K562 (cell line): ENCODE measurements around the gene CAMK2D. TPM values are rescaled to one million over a fixed set of nuclear protein-coding genes. Genes with fewer than 3 reads are reported as not detected.

Source experiments
- ATAC-seq: fragments of 200-7000 bp; cut with Tn5 transposase; 3 replicates; pipeline ENCODE4 v1.9.1; 2020; ENCODE audit warnings: moderate library complexity
- BruUV-seq: library from RNA; stranded (reverse); fragments of 400-500 nt; replicated peaks from 2 replicates; lab custom pipeline; 2021; lab: Mats Ljungman, UMichigan
- CTCF ChIA-PET: fragments of 300-600 bp; formaldehyde crosslinking; extraction: SDS; loops from one replicate; lab custom pipeline; 2021; ENCODE audit warnings: low intra/inter-chr PET ratio; lab: Yijun Ruan, JAX
- POLR2A ChIA-PET: fragments of 300-600, 350-650 bp; sonication (Branson Sonifier 250); formaldehyde crosslinking; extraction: SDS; loops from one replicate; lab custom pipeline; 2021; ENCODE audit warnings: antibody characterized with exemption, inconsistent platforms; lab: Yijun Ruan, JAX
- DNase-seq, 4 experiments: peaks; one replicate each; pipeline versions ENCODE4 v3.0.0 to v3.0.0-alpha.2; 2011 to 2018; ENCODE audit warnings: low spot score in 3 of 4, mixed read lengths in 3 of 4; ENCODE audit errors: extremely low read depth in 1 of 4
- FAIRE-seq: peaks from 2 replicates; lab custom pipeline; 2011; peaks lifted over from hg19 to GRCh38; lab: Jason Lieb, UNC
- H2AFZ ChIP-seq: 2 replicates; pipeline ENCODE4 v1.6.0; 2011; ENCODE audit warnings: low read depth, low read length, control low read depth, inconsistent platforms
- H3K27ac ChIP-seq: fragments of 200-600 bp; 3 replicates; pipeline ENCODE4 v1.8.0; 2011; ENCODE audit warnings: low read depth, mild to moderate bottlenecking, control low read depth, inconsistent platforms, low read length, moderate library complexity, mixed read lengths; ENCODE audit errors: extremely low read depth
- H3K27me3 ChIP-seq, 2 experiments: fragments of 300-600 bp in 1 of 2; 2 replicates in 1 of 2; 3 replicates in 1 of 2; pipeline versions ENCODE4 v1.6.0 to v1.8.0; 2011; ENCODE audit warnings: inconsistent platforms in 2 of 2, low read length in 2 of 2, mild to moderate bottlenecking in 1 of 2, mixed read lengths in 1 of 2, moderate library complexity in 1 of 2; ENCODE audit not compliant: control insufficient read depth in 2 of 2, insufficient read depth in 2 of 2
- H3K36me3 ChIP-seq: fragments of 300-600 bp; 3 replicates; pipeline ENCODE4 v1.8.0; 2011; ENCODE audit warnings: mild to moderate bottlenecking, low read length, inconsistent platforms; ENCODE audit not compliant: control insufficient read depth, insufficient read depth
- H3K4me1 ChIP-seq, 2 experiments: fragments of 200-600 bp in 1 of 2; replicated peaks in 1 of 2; 2 replicates in 1 of 2; 3 replicates in 1 of 2; pipeline versions ENCODE4 v1.5.1 to v1.8.0; 2011; ENCODE audit warnings: inconsistent platforms in 2 of 2, low read length in 2 of 2, mild to moderate bottlenecking in 1 of 2, mixed read lengths in 1 of 2, moderate library complexity in 1 of 2; ENCODE audit not compliant: control insufficient read depth in 2 of 2, insufficient read depth in 2 of 2
- H3K4me2 ChIP-seq: 2 replicates; pipeline ENCODE4 v1.6.1; 2011; ENCODE audit warnings: low read length, control low read depth, inconsistent platforms, mixed read lengths; ENCODE audit not compliant: insufficient read depth
- H3K4me3 ChIP-seq: fragments of 200-600 bp; sonication (generic), shearing (Covaris generic); 2 replicates; pipeline ENCODE4 v1.5.1; 2016; ENCODE audit warnings: control low read depth, inconsistent platforms
- H3K79me2 ChIP-seq: fragments of 200-600 bp; 3 replicates; pipeline ENCODE4 v1.8.0; 2011; ENCODE audit warnings: low read length, inconsistent platforms; ENCODE audit not compliant: control insufficient read depth, insufficient read depth
- H3K9ac ChIP-seq, 2 experiments: 2 replicates each; pipeline versions ENCODE4 v1.6.0 to v1.6.1; 2011; ENCODE audit warnings: low read depth in 2 of 2, low read length in 2 of 2, control low read depth in 1 of 2, inconsistent platforms in 1 of 2, mild to moderate bottlenecking in 1 of 2, mixed read lengths in 1 of 2; ENCODE audit not compliant: insufficient read depth in 1 of 2
- H3K9me1 ChIP-seq: one replicate; pipeline ENCODE4 v1.6.0; 2011; ENCODE audit warnings: inconsistent platforms, mild to moderate bottlenecking, low read length, moderate library complexity; ENCODE audit not compliant: control insufficient read depth, insufficient read depth
- H3K9me3 ChIP-seq: replicated peaks from 2 replicates; pipeline ENCODE4 v1.5.1; 2011; ENCODE audit warnings: low read depth, low read length, inconsistent platforms; ENCODE audit not compliant: control insufficient read depth, insufficient read depth
- H4K20me1 ChIP-seq: replicated peaks from 2 replicates; pipeline ENCODE4 v1.6.1; 2011; ENCODE audit warnings: low read length, inconsistent platforms, mixed read lengths; ENCODE audit not compliant: control insufficient read depth, insufficient read depth
- BRF1 ChIP-seq: IDR thresholded peaks from 3 replicates; pipeline ENCODE4 v1.6.1; 2011; ENCODE audit warnings: borderline replicate concordance, mild to moderate bottlenecking; ENCODE audit not compliant: insufficient read length; ENCODE audit errors: extremely low read depth
- CBX3 ChIP-seq, 2 experiments: IDR thresholded peaks; 1 replicate in 1 of 2; 2 replicates in 1 of 2; pipeline ENCODE4 v1.6.1; 2012; ENCODE audit warnings: inconsistent platforms in 2 of 2, low read length in 2 of 2, borderline replicate concordance in 1 of 2, control low read depth in 1 of 2
- FOXA3 ChIP-seq, 2 experiments: fragments of 450-650 bp in 1 of 2; sonication (generic) in 1 of 2; formaldehyde crosslinking; IDR thresholded peaks in 1 of 2; conservative IDR thresholded peaks in 1 of 2; 2 replicates each; pipeline versions ENCODE4 v1.4.0 to v1.8.0; 2020 to 2022; ENCODE audit warnings: mild to moderate bottlenecking in 2 of 2, missing genetic modification reagents in 1 of 2
- NELFE ChIP-seq: IDR thresholded peaks from 2 replicates; pipeline ENCODE4 v1.6.1; 2011; ENCODE audit warnings: mild to moderate bottlenecking; ENCODE audit not compliant: insufficient read depth, insufficient read length
- SIN3B ChIP-seq: fragments of 450-650 bp; IDR thresholded peaks from 2 replicates; pipeline ENCODE4 v1.6.1; 2017; ENCODE audit warnings: low read depth, mild to moderate bottlenecking, moderate library complexity
- SNIP1 ChIP-seq: fragments of 450-650 bp; IDR thresholded peaks from 2 replicates; pipeline ENCODE4 v1.7.1; 2017; ENCODE audit warnings: low read depth, mild to moderate bottlenecking
- THRAP3 ChIP-seq: fragments of 450-650 bp; IDR thresholded peaks from 2 replicates; pipeline ENCODE4 v1.6.1; 2016; ENCODE audit warnings: mild to moderate bottlenecking, inconsistent platforms, borderline replicate concordance
- YY1 ChIP-seq, 3 experiments: IDR thresholded peaks; 2 replicates each; pipeline ENCODE4 v1.6.1; 2011; ENCODE audit warnings: low read length in 2 of 3, mild to moderate bottlenecking in 2 of 3, moderate library complexity in 2 of 3, borderline replicate concordance in 1 of 3, control low read depth in 1 of 3, low read depth in 1 of 3; ENCODE audit not compliant: insufficient read depth in 3 of 3, insufficient replicate concordance in 2 of 3, control insufficient read depth in 1 of 3, insufficient read length in 1 of 3; ENCODE audit errors: extremely low read depth in 1 of 3
- ZNF778 ChIP-seq: fragments of 450-650 bp; formaldehyde crosslinking; IDR thresholded peaks from 2 replicates; pipeline ENCODE4 v1.4.0; 2020; ENCODE audit warnings: mild to moderate bottlenecking, moderate library complexity
- WGBS: fragments of 100-300 bp; shearing (Covaris generic); methylation state at CpG from one replicate; pipeline ENCODE4 v1.1.6; 2016; ENCODE audit warnings: low coverage, mixed read lengths; ENCODE audit not compliant: insufficient coverage; ENCODE audit errors: missing lambda C conversion rate; 5-methylcytosine and 5-hydroxymethylcytosine counted together
- in situ Hi-C: fragments of 300-500 bp; cut with MboI; formaldehyde crosslinking; loops from 4 replicates; pipeline ENCODE4 v1.15.0; 2018; ENCODE audit warnings: inconsistent platforms, mixed read lengths
- intact Hi-C: fragments of 100-400 bp; cut with micrococcal nuclease; formaldehyde crosslinking; loops from 2 replicates; pipeline ENCODE4 v1.14.2; 2022
- polyA plus RNA-seq, 8 experiments: library from polyadenylated mRNA; depleted of rRNA in 4 of 8; stranded (reverse) in 5 of 8; unstranded in 3 of 8; fragments of >200 nt; fragmentation: Nextera tagmentation in 2 of 8; fragmentation: Illumina TruSeq in 1 of 8; extraction: Ambion mirVana in 2 of 8; extraction: Trizol in 1 of 8; gene quantifications; 2 replicates each; pipeline versions ENCODE4 v1.2.1 to v1.2.3, GENCODE V29; 2011 to 2014; ENCODE audit warnings: inconsistent platforms in 1 of 8, missing spikeins in 1 of 8
- total RNA-seq, 7 experiments: library from RNA; depleted of rRNA in 6 of 7; stranded (reverse); fragments of >200 nt in 6 of 7; fragmentation: Illumina TruSeq in 2 of 7; extraction: Trizol in 2 of 7; gene quantifications; 2 replicates each; pipeline versions ENCODE4 v1.2.1 to v1.2.3, GENCODE V29; 2011 to 2021; ENCODE audit warnings: low replicate concordance in 1 of 7
- TF ChIP-seq, protein P1 (sequence below): fragments of 250-450 bp; sonication (Bioruptor Pico); IDR thresholded peaks from 2 replicates; pipeline ENCODE4 v1.5.0; 2021; ENCODE audit warnings: mild to moderate bottlenecking, moderate library complexity
- TF ChIP-seq, protein P2 (sequence below): fragments of 250-450 bp; sonication (Bioruptor Pico); IDR thresholded peaks from 2 replicates; pipeline ENCODE4 v1.8.0; 2022; ENCODE audit warnings: moderate library complexity, mild to moderate bottlenecking, inconsistent platforms
- TF ChIP-seq, protein P3 (sequence below): fragments of 200-800 bp; sonication (Bioruptor generic); IDR thresholded peaks from 2 replicates; pipeline ENCODE4 v1.6.1; 2017; ENCODE audit warnings: missing genetic modification characterization, missing compliant biosample characterization
- TF ChIP-seq, protein P4 (sequence below): fragments of 450-650 bp; formaldehyde crosslinking; IDR thresholded peaks from 2 replicates; pipeline ENCODE4 v1.4.0; 2022; ENCODE audit warnings: missing genetic modification characterization

The CAMK2D gene
- total and polyA plus RNA-seq, 9 of the 15 experiments (the other 6 are each of a cell fraction or from before 2014, with no cell fraction given): 0.01 to 0.33 (median 0.04) TPM; not detected in 2

DNA sequence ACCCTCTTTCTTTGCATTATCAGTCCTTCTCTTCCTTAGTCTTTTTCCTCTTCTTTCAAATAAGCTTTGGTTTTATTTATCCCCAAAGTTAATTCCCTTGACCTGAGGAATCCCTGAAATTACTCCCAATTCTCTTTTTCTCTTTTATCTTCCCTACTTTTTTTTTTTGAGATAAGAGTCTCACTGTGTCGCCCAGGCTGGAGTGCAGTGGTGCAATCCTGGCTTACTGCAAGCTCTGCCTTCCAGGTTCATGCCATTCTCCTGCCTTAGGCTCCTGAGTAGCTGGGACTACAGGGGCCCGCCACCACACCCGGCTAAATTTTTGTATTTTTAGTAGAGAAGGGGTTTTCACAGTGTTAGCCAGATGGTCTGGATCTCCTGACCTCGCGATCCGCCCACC, 17.8 kb downstream of the CAMK2D start (continued):
- TF ChIP-seq, protein P1, sequence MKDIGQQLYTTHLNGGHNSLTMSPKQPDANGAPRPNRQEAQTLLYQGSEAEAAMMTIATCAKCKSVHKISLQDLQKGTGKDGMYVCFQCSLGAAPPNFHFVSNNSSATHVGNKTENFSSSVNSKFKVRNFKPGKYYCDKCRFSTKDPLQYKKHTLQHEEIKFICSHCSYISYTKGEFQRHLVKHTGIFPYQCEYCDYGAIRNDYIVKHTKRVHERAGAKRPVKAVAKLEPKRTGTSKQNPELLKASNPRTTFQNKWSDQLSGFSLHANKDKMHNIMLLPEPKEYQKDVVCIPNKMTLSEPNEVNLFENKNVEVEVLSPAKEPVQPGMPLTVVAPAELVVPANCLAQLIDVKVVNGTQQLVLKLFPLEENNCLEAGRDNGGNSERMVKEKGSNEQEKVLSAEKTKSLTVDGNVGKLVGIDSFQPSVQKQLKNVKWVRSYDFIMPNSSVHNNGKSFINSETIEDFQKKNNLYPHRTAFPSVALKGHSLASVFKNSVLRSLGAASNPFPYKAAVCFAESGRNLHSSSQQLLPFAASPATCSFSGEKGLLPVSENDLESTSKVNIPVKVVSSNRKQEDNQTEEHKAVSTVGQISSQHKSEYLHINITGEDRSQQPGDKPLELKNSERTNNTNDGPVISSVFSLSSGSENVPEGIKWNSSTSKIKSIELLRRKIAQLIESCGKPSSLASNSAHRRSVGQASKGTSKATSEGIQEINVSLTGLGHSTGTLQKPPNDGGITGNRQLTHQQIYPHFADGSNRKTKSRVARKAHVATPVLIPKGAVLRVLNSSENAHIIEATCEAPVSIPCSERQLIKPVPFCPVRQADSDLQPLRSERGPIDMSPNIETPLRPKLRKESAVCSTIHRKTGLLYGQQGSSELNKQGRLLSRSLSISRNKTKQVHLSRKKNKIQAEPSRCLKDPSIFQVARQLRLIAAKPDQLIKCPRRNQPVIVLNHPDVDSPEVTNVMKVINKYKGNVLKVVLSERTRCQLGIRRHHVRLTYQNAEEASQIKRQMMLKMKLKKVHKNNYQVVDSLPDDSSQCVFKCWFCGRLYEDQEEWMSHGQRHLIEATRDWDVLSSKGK (CRISPR knock-in tag): no peak
- no peak for TF ChIP-seq NELFE

DNA sequence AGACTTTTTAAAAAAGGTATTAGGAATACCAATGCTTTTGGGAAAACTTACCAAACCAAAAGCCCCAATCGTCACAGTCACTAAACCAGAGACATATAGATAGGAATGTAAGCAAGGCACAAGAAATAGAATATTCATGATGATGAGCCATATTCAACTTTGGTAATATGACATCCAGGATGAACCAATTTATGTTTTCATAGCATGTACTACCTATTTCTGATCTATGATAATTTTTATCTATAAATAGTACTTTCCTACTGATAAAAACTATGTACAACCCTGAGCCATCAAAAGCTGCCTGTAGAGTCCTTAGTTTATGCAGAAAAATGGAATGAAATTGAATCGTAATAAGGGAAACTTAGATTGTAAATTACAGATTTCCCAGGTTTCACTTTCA, 18.9 kb downstream of the CAMK2D start:
- no peak overlapping the region for H3K4me2 ChIP-seq
- H3K79me2 ChIP-seq: no peaks in the 10 kb centered on the region
- FAIRE-seq: no peak
- no peak overlapping the region for H3K4me3 ChIP-seq
- intact Hi-C loops: no loop called here
- H3K9me1 ChIP-seq: no peaks in the 10 kb centered on the region
- no peaks in the 10 kb centered on the region for H3K27me3 ChIP-seq
- ChIA-PET POLR2A (no interaction called here), CTCF (no interaction called here)
- 0% methylated on average over 2 of the region's 2 CpGs for WGBS
- H3K27ac ChIP-seq: no peak overlapping the region
- no peaks in the 10 kb centered on the region for H3K4me1 ChIP-seq
- in situ Hi-C loops: no loop called here
- ATAC-seq: no peak
- no peak for DNase-seq
- no peaks in the 10 kb centered on the region for H4K20me1 ChIP-seq
- no TSS peak for BruUV-seq
- no peak overlapping the region for H2AFZ ChIP-seq
- H3K36me3 ChIP-seq: no peaks in the 10 kb centered on the region
- no peak overlapping the region for H3K9ac ChIP-seq
- TF ChIP-seq, protein P2, sequence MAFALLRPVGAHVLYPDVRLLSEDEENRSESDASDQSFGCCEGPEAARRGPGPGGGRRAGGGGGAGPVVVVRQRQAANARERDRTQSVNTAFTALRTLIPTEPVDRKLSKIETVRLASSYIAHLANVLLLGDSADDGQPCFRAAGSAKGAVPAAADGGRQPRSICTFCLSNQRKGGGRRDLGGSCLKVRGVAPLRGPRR: no peak
- no peak for TF ChIP-seq THRAP3
- TF ChIP-seq ZNF778 (CRISPR knock-in tag): no peak
- TF ChIP-seq, protein P3, sequence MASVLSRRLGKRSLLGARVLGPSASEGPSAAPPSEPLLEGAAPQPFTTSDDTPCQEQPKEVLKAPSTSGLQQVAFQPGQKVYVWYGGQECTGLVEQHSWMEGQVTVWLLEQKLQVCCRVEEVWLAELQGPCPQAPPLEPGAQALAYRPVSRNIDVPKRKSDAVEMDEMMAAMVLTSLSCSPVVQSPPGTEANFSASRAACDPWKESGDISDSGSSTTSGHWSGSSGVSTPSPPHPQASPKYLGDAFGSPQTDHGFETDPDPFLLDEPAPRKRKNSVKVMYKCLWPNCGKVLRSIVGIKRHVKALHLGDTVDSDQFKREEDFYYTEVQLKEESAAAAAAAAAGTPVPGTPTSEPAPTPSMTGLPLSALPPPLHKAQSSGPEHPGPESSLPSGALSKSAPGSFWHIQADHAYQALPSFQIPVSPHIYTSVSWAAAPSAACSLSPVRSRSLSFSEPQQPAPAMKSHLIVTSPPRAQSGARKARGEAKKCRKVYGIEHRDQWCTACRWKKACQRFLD (CRISPR knock-in tag): no peak
- TF ChIP-seq YY1 (IDR thresholded peaks at IDR 0.05; ENCODE audit: borderline replicate concordance in 1 of 3, control insufficient read depth in 1 of 3, extremely low read depth in 1 of 3, insufficient read depth in 3 of 3, insufficient read length in 1 of 3, insufficient replicate concordance in 2 of 3, low read depth in 1 of 3, low read length in 2 of 3): no peak
- TF ChIP-seq SNIP1: no peak
- no peak for TF ChIP-seq BRF1
- TF ChIP-seq, protein P4, sequence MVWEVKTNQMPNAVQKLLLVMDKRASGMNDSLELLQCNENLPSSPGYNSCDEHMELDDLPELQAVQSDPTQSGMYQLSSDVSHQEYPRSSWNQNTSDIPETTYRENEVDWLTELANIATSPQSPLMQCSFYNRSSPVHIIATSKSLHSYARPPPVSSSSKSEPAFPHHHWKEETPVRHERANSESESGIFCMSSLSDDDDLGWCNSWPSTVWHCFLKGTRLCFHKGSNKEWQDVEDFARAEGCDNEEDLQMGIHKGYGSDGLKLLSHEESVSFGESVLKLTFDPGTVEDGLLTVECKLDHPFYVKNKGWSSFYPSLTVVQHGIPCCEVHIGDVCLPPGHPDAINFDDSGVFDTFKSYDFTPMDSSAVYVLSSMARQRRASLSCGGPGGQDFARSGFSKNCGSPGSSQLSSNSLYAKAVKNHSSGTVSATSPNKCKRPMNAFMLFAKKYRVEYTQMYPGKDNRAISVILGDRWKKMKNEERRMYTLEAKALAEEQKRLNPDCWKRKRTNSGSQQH (CRISPR knock-in tag): no peak
- TF ChIP-seq SIN3B: no peak
- no peak for TF ChIP-seq CBX3 (IDR thresholded peaks at IDR 0.05; ENCODE audit: borderline replicate concordance in 1 of 2, low read length in 2 of 2)
- no peak for TF ChIP-seq FOXA3 (CRISPR knock-in tag; conservative IDR thresholded peaks at IDR 0.05 in 1 of 2, IDR thresholded peaks at IDR 0.05 in 1 of 2)
- H3K9me3 ChIP-seq: no peaks in the 10 kb centered on the region
